ENCODE results near the gene VEGFA.

Gene VEGFA

GRCh38 chr6:43797919-43798318 lies 27.9 kb downstream of the VEGFA start:
- Histone ChIP-seq H3K4me3 (ENCODE audit: low read length, poor library complexity, severe bottlenecking) (no peak overlapping the region), H2AFZ (ENCODE audit: low read length) (no peak overlapping the region), H4K20me1 (ENCODE audit: insufficient read depth, low read length, poor library complexity, severe bottlenecking) (no peaks in the 10 kb centered on the region), H3K4me1 (ENCODE audit: insufficient read depth, low read length, poor library complexity, severe bottlenecking) (peaks cover 22% of the 10 kb centered on the region), H3K9ac (ENCODE audit: low read depth, low read length, poor library complexity, severe bottlenecking) (no peak overlapping the region), H3K4me2 (ENCODE audit: low read depth, low read length, poor library complexity, severe bottlenecking) (no peak overlapping the region), H3K9me3 (ENCODE audit: insufficient read depth, low read depth, low read length) (no peaks in the 10 kb centered on the region), H3K79me2 (ENCODE audit: insufficient read depth, low read length) (no peaks in the 10 kb centered on the region), H3F3A (ENCODE audit: low read depth) (no peaks in the 10 kb centered on the region), H3K9me2 (replicated peaks; ENCODE audit: low read depth, low read length) (no peaks in the 10 kb centered on the region), H3K36me3 (ENCODE audit: insufficient read depth, low read length) (no peaks in the 10 kb centered on the region), H3K27me3 (ENCODE audit: insufficient read depth, low read length, poor library complexity, severe bottlenecking) (no peaks in the 10 kb centered on the region)
- TF ChIP-seq CTCF (conservative IDR thresholded peaks at IDR 0.05; ENCODE audit: low read length) (no peak), EZH2phosphoT487 (IDR thresholded peaks at IDR 0.05; ENCODE audit: borderline replicate concordance) (no peak)

- H3K9me3 ChIP-seq (ENCODE audit: insufficient read depth, low read depth, low read length), result no peaks in the 10 kb centered on the region
- no peaks in the 10 kb centered on the region for H3K9me2 ChIP-seq (replicated peaks; ENCODE audit: low read depth, low read length)
- H3K4me1 ChIP-seq (ENCODE audit: insufficient read depth, low read length, poor library complexity, severe bottlenecking), result peaks cover 26% of the 10 kb centered on the region
- no peaks in the 10 kb centered on the region for H4K20me1 ChIP-seq (ENCODE audit: insufficient read depth, low read length, poor library complexity, severe bottlenecking)
- TF ChIP-seq CTCF (conservative IDR thresholded peaks at IDR 0.05; ENCODE audit: low read length), result no peak
- TF ChIP-seq EZH2phosphoT487 (IDR thresholded peaks at IDR 0.05; ENCODE audit: borderline replicate concordance), result no peak
- H3K27me3 ChIP-seq (ENCODE audit: insufficient read depth, low read length, poor library complexity, severe bottlenecking), result no peaks in the 10 kb centered on the region
- no peak overlapping the region for H2AFZ ChIP-seq (ENCODE audit: low read length)
- H3K4me3 ChIP-seq (ENCODE audit: low read length, poor library complexity, severe bottlenecking), result no peak overlapping the region
- H3F3A ChIP-seq (ENCODE audit: low read depth), result no peaks in the 10 kb centered on the region
- peak overlapping the region; percentile 28 for H3K4me2 ChIP-seq (ENCODE audit: low read depth, low read length, poor library complexity, severe bottlenecking)
- H3K9ac ChIP-seq (ENCODE audit: low read depth, low read length, poor library complexity, severe bottlenecking), result peak overlapping the region; percentile 35
- H3K36me3 ChIP-seq (ENCODE audit: insufficient read depth, low read length), result no peaks in the 10 kb centered on the region
- H3K79me2 ChIP-seq (ENCODE audit: insufficient read depth, low read length), result no peaks in the 10 kb centered on the region
Measured at GRCh38 chr6:43798688-43799444, 28.9 kb downstream of the VEGFA start.

- Histone ChIP-seq H4K20me1 (ENCODE audit: insufficient read depth, low read length, poor library complexity, severe bottlenecking) (no peaks in the 10 kb centered on the region), H3K9me3 (ENCODE audit: insufficient read depth, low read depth, low read length) (no peaks in the 10 kb centered on the region), H3K9me2 (replicated peaks; ENCODE audit: low read depth, low read length) (no peaks in the 10 kb centered on the region), H3K4me1 (ENCODE audit: insufficient read depth, low read length, poor library complexity, severe bottlenecking) (peaks cover 26% of the 10 kb centered on the region), H2AFZ (ENCODE audit: low read length) (peak overlapping the region; percentile 64; the same call in 1 of the 2 replicates), H3K4me3 (ENCODE audit: low read length, poor library complexity, severe bottlenecking) (no peak overlapping the region), H3K27me3 (ENCODE audit: insufficient read depth, low read length, poor library complexity, severe bottlenecking) (no peaks in the 10 kb centered on the region), H3F3A (ENCODE audit: low read depth) (no peaks in the 10 kb centered on the region), H3K4me2 (ENCODE audit: low read depth, low read length, poor library complexity, severe bottlenecking) (peak overlapping the region; percentile 28), H3K36me3 (ENCODE audit: insufficient read depth, low read length) (no peaks in the 10 kb centered on the region), H3K79me2 (ENCODE audit: insufficient read depth, low read length) (no peaks in the 10 kb centered on the region), H3K9ac (ENCODE audit: low read depth, low read length, poor library complexity, severe bottlenecking) (peak overlapping the region; percentile 35)
- TF ChIP-seq EZH2phosphoT487 (IDR thresholded peaks at IDR 0.05; ENCODE audit: borderline replicate concordance) (no peak), CTCF (conservative IDR thresholded peaks at IDR 0.05; ENCODE audit: low read length) (no peak)
Measured at GRCh38 chr6:43799551-43800297, 29.7 kb downstream of the VEGFA start.

All from Loucy (cell line).